HEK293T (cell line): ENCODE measurements around the gene CD109.

ENCODE experiments used
- CTCF ChIA-PET: fragments of 350-600 bp; formaldehyde crosslinking; extraction: SDS; loops from one replicate; lab custom pipeline; 2021; ENCODE audit warnings: antibody characterized with exemption, inconsistent platforms; lab: Yijun Ruan, JAX
- POLR2A ChIA-PET: fragments of 350-600 bp; formaldehyde crosslinking; extraction: SDS; loops from one replicate; lab custom pipeline; 2020; ENCODE audit warnings: antibody characterized with exemption, inconsistent platforms; lab: Yijun Ruan, JAX
- DNase-seq: peaks from one replicate; pipeline ENCODE4 v3.0.0; 2012; ENCODE audit warnings: mixed read lengths; ENCODE audit errors: extremely low spot score
- ARNT ChIP-seq: fragments of 450-650 bp; IDR thresholded peaks from 2 replicates; pipeline ENCODE4 v1.6.1; 2017; ENCODE audit warnings: mild to moderate bottlenecking
- BHLHE40 ChIP-seq: fragments of 450-650 bp; IDR thresholded peaks from 2 replicates; pipeline ENCODE4 v1.6.1; 2016; ENCODE audit warnings: mild to moderate bottlenecking, moderate library complexity, borderline replicate concordance
- CTBP1 ChIP-seq: fragments of 450-650 bp; IDR thresholded peaks from 2 replicates; pipeline ENCODE4 v1.6.1; 2016; ENCODE audit warnings: borderline replicate concordance
- ELF4 ChIP-seq: fragments of 450-650 bp; IDR thresholded peaks from 2 replicates; pipeline ENCODE4 v1.6.1; 2017; ENCODE audit warnings: antibody characterized with exemption
- FOXA1 ChIP-seq: fragments of 450-650 bp; IDR thresholded peaks from 2 replicates; pipeline ENCODE4 v1.6.1; 2016; ENCODE audit warnings: mild to moderate bottlenecking
- FOXK2 ChIP-seq: fragments of 450-650 bp; IDR thresholded peaks from 2 replicates; pipeline ENCODE4 v1.6.1; 2016; ENCODE audit warnings: mild to moderate bottlenecking
- FOXM1 ChIP-seq: fragments of 450-650 bp; IDR thresholded peaks from 2 replicates; pipeline ENCODE4 v1.6.1; 2017; ENCODE audit warnings: mild to moderate bottlenecking, borderline replicate concordance
- HDGF ChIP-seq: fragments of 450-650 bp; IDR thresholded peaks from 2 replicates; pipeline ENCODE4 v1.6.1; 2017; ENCODE audit warnings: antibody characterized with exemption, borderline replicate concordance
- L3MBTL2 ChIP-seq: fragments of 450-650 bp; conservative IDR thresholded peaks from 2 replicates; pipeline ENCODE4 v1.6.1; 2016; ENCODE audit warnings: mild to moderate bottlenecking
- LEF1 ChIP-seq: fragments of 450-650 bp; IDR thresholded peaks from 2 replicates; pipeline ENCODE4 v1.6.1; 2017; ENCODE audit warnings: mild to moderate bottlenecking, borderline replicate concordance
- NFRKB ChIP-seq: fragments of 450-650 bp; IDR thresholded peaks from 2 replicates; pipeline ENCODE4 v1.6.1; 2016; ENCODE audit warnings: mild to moderate bottlenecking, moderate library complexity
- SP1 ChIP-seq: fragments of 450-650 bp; IDR thresholded peaks from 2 replicates; pipeline ENCODE4 v1.6.1; 2017
- SUZ12 ChIP-seq: fragments of 450-650 bp; IDR thresholded peaks from 2 replicates; pipeline ENCODE4 v1.6.1; 2016; ENCODE audit warnings: mild to moderate bottlenecking
- TARDBP ChIP-seq: fragments of 450-650 bp; IDR thresholded peaks from 2 replicates; pipeline ENCODE4 v1.6.1; 2016
- ZNF384 ChIP-seq: fragments of 450-650 bp; IDR thresholded peaks from 2 replicates; pipeline ENCODE4 v1.6.1; 2016
- TF ChIP-seq, protein P1 (sequence below): fragments of 450-650 bp; IDR thresholded peaks from 2 replicates; pipeline ENCODE4 v1.6.1; 2016

Gene CD109

DNA sequence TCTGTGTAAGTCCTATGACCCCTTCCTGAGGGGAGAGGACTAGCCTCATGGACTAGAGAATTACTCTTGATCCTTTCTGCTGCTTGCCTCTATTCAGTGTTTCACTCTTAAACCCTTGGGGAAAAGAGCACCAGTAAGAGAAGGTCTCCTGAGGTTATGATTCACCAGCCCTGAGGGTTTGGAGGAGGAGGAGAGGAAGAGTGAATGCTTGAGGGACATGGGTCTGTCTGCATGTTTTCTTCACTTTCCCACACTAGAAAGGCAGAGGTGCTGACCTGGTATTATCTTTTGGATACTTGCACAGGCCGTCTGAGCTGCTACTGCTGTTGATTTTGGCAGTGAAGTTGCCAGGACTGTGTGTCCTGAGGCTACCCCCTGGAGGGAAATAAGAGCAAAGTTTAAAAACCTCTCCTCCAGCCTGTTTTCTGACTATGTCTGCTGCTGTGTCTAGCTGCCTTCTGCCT, 78.3 kb downstream of the CD109 start:
- CTCF ChIA-PET = no interaction called here
- POLR2A ChIA-PET = no interaction called here
- peak; percentile 13 for DNase-seq
- TF ChIP-seq SUZ12 (no peak), BHLHE40 (no peak)

DNA sequence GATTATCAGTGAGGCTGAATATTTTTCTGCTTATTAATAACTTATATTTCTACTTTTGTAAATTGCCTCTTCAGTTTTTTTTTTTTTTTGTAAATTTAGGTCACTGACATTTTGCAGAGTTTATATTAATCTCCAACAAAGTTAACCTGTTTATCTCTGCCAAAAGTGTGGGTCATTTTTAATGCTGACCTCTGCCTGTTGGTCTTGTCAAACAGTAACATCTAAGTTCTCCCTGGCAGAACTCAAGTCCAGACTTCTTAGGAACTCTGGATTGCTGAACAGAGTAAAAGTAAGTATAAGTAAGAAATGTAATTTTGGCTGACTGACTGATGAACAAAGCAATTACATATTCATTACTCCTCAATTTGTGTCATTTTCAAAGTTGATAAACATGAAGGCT, 83.9 kb downstream of the CD109 start:
- TF ChIP-seq TARDBP = no peak
- TF ChIP-seq L3MBTL2 = no peak
- TF ChIP-seq ARNT = no peak
- TF ChIP-seq ELF4 = no peak
- TF ChIP-seq FOXM1 = no peak
- TF ChIP-seq, protein P1, sequence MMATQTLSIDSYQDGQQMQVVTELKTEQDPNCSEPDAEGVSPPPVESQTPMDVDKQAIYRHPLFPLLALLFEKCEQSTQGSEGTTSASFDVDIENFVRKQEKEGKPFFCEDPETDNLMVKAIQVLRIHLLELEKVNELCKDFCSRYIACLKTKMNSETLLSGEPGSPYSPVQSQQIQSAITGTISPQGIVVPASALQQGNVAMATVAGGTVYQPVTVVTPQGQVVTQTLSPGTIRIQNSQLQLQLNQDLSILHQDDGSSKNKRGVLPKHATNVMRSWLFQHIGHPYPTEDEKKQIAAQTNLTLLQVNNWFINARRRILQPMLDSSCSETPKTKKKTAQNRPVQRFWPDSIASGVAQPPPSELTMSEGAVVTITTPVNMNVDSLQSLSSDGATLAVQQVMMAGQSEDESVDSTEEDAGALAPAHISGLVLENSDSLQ = no peak
- no peak for TF ChIP-seq FOXK2
- TF ChIP-seq SUZ12 = no peak
- TF ChIP-seq NFRKB = no peak
- no peak for TF ChIP-seq SP1
- TF ChIP-seq BHLHE40 = no peak
- no peak for TF ChIP-seq ZNF384
- no peak for TF ChIP-seq FOXA1
- TF ChIP-seq LEF1 = no peak
- no peak for DNase-seq
- ChIA-PET CTCF (no interaction called here), POLR2A (no interaction called here)

DNA sequence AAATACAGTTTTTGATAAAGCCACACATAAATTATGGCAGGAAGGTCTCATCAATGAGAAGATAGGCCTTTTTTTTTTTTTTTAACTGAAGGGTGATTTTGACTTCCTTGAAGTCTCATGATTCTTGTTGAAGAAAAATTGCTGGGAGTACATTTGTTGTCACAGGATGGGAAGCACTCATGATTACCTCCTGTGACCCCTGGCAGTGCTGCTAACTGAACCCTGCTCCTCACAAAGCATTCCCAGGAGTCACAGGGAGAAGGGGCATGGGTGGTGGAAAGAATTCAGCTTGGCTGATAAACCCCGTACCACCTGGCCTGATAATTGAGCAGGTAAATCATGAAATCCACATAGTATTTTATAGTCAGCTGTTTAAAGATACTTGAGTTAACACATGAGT, 86.9 kb downstream of the CD109 start:
- CTCF ChIA-PET = interaction anchor here (0.6 kb wide), 1 partner anchor 1431 kb away, joined by 4 read pairs; no protein-coding TSS in a partner anchor

DNA sequence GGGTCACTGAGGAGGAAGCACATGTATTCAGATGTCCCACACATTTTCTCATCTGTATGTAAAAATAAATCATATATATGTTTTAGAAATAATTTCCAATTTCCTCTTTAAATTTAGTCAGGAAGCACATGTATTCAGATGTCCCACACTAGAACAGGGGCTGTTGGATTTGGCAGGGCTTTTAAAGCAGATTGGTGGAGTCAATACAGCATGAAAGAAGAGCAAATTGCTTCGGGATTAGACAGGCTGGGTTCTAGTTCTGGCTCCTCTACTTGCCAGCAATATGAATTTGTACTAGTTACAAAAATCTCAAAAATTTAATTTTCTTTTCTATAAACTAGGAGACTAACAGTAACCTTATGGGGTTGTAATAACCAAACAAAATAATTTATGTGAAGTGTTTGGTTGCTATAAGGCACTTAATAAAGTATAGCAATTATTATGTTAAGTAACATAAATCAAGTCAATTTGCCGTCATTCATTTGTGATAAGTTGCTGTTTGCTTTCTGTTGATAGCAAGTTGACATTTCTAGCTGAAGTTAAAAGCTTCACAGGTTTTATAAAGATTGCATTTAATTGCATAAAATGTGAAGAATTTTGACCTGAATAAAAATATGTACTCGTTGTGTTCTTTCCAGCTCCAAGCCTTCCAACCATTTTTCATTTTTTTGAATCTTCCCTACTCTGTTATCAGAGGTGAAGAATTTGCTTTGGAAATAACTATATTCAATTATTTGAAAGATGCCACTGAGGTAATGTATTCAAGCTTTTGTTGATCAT, 88.9 kb downstream of the CD109 start:
- no peak for TF ChIP-seq SP1
- CTCF ChIA-PET = no interaction called here
- POLR2A ChIA-PET = no interaction called here
- no peak for DNase-seq

More for the DNA sequence above, 86.9 kb downstream of the CD109 start:
- POLR2A ChIA-PET = no interaction called here
- no peak for TF ChIP-seq CTBP1
- no peak for TF ChIP-seq BHLHE40
- TF ChIP-seq NFRKB = no peak
- TF ChIP-seq TARDBP = no peak
- no peak for TF ChIP-seq SUZ12
- no peak for TF ChIP-seq FOXM1
- TF ChIP-seq, protein P1 = no peak
- no peak for TF ChIP-seq FOXA1
- no peak for TF ChIP-seq HDGF
- TF ChIP-seq ELF4 = no peak
- no peak for TF ChIP-seq LEF1
- no peak for TF ChIP-seq SP1
- TF ChIP-seq ARNT = no peak
- TF ChIP-seq L3MBTL2 = no peak
- no peak for DNase-seq

DNA sequence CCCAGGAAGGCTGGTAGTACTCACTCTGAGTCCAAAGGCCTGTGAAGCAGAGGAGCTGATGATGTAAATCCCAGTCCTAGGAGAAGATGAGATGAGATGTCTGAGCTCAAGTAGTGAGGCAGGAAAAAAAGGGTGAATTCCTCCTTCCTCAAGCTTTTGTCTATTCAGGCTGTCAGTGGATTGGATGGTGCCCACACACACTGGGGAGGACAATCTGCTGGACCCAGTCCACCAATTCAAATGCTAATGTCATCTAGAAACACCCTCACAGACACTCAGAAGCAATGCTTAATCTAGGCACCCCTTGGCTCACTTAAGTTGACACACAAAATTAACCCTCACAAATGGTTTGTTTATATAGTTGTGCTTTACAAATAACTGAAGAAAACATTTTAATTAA, 94.6 kb downstream of the CD109 start:
- no peak for DNase-seq
- no peak for TF ChIP-seq TARDBP
- TF ChIP-seq, protein P1 = no peak
- TF ChIP-seq NFRKB = no peak
- no peak for TF ChIP-seq ARNT
- no peak for TF ChIP-seq SUZ12
- no peak for TF ChIP-seq FOXM1
- no peak for TF ChIP-seq SP1
- TF ChIP-seq ELF4 = no peak
- no peak for TF ChIP-seq L3MBTL2
- POLR2A ChIA-PET = interaction anchor here (0.6 kb wide), 1 partner anchor 9 kb away, joined by 3 read pairs; no protein-coding TSS in a partner anchor
- CTCF ChIA-PET = no interaction called here

- ChIA-PET CTCF (interaction anchor here (1.7 kb wide), 1 partner anchor 22 kb away, joined by 3 read pairs; no protein-coding TSS in a partner anchor), POLR2A (no interaction called here)
- no peak for TF ChIP-seq TARDBP
- no peak for TF ChIP-seq SP1
- TF ChIP-seq HDGF = no peak
- no peak for TF ChIP-seq FOXA1
- TF ChIP-seq L3MBTL2 = no peak
- TF ChIP-seq FOXK2 = no peak
- no peak for TF ChIP-seq ARNT
- no peak for TF ChIP-seq ELF4
- TF ChIP-seq BHLHE40 = no peak
- TF ChIP-seq FOXM1 = no peak
- TF ChIP-seq ZNF384 = no peak
- TF ChIP-seq, protein P1 = no peak
- TF ChIP-seq NFRKB = no peak
- TF ChIP-seq SUZ12 = no peak
- TF ChIP-seq CTBP1 = no peak
- no peak for TF ChIP-seq LEF1
- DNase-seq = no peak
Measured at GRCh38 chr6:73791336-73791735, 95.3 kb downstream of the CD109 start.
